ENCODE data around the gene ABHD14A. TPM values are rescaled to one million over a fixed set of nuclear protein-coding genes. Genes with fewer than 3 reads are reported as not detected.

The ABHD14A gene
- total and polyA plus RNA-seq, 2 of the 13 experiments (the other 11 are each of a cell fraction or from before 2014, with no cell fraction given), result 29.5 to 46.9 TPM

DNA sequence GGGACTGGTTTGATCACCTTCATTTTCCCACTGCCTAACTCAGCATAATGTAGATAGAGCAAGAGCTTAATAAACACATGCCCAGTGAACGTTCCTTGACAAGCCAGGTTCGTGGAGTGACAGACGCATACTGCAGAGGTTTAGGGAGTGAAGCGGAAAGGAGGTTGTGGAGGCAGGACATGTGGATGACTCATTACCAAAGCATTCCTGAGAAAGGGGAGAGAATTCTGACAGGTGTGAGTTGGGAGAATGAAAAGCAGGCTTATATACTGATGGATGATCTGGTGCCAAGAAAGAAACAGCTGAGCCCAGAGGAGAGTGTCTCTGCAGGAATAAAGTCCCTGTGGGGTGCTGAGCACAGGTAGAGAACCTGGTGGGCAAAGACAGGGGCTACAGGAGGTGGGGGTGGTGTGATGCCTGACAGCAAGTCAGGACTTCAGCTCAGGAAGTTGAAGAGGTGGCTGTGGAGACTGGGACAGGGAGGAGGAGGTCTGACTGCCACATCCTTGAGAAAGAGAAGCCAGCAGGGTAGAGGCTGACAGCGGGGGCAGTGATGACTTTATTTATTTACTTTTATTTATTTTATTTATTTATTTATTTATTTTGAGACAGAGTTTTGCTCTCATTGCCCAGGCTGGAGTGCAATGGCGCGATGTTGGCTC lies 23.2 kb downstream of the ABHD14A start (continued):
- TF ChIP-seq, protein P1, sequence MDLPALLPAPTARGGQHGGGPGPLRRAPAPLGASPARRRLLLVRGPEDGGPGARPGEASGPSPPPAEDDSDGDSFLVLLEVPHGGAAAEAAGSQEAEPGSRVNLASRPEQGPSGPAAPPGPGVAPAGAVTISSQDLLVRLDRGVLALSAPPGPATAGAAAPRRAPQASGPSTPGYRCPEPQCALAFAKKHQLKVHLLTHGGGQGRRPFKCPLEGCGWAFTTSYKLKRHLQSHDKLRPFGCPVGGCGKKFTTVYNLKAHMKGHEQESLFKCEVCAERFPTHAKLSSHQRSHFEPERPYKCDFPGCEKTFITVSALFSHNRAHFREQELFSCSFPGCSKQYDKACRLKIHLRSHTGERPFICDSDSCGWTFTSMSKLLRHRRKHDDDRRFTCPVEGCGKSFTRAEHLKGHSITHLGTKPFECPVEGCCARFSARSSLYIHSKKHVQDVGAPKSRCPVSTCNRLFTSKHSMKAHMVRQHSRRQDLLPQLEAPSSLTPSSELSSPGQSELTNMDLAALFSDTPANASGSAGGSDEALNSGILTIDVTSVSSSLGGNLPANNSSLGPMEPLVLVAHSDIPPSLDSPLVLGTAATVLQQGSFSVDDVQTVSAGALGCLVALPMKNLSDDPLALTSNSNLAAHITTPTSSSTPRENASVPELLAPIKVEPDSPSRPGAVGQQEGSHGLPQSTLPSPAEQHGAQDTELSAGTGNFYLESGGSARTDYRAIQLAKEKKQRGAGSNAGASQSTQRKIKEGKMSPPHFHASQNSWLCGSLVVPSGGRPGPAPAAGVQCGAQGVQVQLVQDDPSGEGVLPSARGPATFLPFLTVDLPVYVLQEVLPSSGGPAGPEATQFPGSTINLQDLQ (CRISPR knock-in tag; IDR thresholded peaks at IDR 0.05), result no peak
- TF ChIP-seq, protein P2, sequence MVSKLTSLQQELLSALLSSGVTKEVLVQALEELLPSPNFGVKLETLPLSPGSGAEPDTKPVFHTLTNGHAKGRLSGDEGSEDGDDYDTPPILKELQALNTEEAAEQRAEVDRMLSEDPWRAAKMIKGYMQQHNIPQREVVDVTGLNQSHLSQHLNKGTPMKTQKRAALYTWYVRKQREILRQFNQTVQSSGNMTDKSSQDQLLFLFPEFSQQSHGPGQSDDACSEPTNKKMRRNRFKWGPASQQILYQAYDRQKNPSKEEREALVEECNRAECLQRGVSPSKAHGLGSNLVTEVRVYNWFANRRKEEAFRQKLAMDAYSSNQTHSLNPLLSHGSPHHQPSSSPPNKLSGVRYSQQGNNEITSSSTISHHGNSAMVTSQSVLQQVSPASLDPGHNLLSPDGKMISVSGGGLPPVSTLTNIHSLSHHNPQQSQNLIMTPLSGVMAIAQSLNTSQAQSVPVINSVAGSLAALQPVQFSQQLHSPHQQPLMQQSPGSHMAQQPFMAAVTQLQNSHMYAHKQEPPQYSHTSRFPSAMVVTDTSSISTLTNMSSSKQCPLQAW (CRISPR knock-in tag; IDR thresholded peaks at IDR 0.05), result no peak
- TF ChIP-seq, protein P3, sequence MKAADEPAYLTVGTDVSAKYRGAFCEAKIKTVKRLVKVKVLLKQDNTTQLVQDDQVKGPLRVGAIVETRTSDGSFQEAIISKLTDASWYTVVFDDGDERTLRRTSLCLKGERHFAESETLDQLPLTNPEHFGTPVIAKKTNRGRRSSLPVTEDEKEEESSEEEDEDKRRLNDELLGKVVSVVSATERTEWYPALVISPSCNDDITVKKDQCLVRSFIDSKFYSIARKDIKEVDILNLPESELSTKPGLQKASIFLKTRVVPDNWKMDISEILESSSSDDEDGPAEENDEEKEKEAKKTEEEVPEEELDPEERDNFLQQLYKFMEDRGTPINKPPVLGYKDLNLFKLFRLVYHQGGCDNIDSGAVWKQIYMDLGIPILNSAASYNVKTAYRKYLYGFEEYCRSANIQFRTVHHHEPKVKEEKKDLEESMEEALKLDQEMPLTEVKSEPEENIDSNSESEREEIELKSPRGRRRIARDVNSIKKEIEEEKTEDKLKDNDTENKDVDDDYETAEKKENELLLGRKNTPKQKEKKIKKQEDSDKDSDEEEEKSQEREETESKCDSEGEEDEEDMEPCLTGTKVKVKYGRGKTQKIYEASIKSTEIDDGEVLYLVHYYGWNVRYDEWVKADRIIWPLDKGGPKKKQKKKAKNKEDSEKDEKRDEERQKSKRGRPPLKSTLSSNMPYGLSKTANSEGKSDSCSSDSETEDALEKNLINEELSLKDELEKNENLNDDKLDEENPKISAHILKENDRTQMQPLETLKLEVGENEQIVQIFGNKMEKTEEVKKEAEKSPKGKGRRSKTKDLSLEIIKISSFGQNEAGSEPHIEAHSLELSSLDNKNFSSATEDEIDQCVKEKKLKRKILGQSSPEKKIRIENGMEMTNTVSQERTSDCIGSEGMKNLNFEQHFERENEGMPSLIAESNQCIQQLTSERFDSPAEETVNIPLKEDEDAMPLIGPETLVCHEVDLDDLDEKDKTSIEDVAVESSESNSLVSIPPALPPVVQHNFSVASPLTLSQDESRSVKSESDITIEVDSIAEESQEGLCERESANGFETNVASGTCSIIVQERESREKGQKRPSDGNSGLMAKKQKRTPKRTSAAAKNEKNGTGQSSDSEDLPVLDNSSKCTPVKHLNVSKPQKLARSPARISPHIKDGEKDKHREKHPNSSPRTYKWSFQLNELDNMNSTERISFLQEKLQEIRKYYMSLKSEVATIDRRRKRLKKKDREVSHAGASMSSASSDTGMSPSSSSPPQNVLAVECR (CRISPR knock-in tag; IDR thresholded peaks at IDR 0.05; ENCODE audit: borderline replicate concordance), result 0 out of 2 replicates have a peak, but pooled peaks have one; percentile 17
- peak; percentile 57 for TF ChIP-seq TEAD3 (CRISPR knock-in tag; optimal IDR thresholded peaks at IDR 0.05; ENCODE audit: borderline replicate concordance)
- peak; percentile 7; the same call in 1 of the 2 replicates for TF ChIP-seq ZMYM3 (CRISPR knock-in tag; IDR thresholded peaks at IDR 0.05)
- TF ChIP-seq GABPA (IDR thresholded peaks at IDR 0.05; ENCODE audit: low read depth, low read length), result no peak
- peak; percentile 35; the same call in 1 of the 2 replicates for TF ChIP-seq GABPA (CRISPR knock-in tag; IDR thresholded peaks at IDR 0.05; ENCODE audit: low read depth)
- TF ChIP-seq ZNF446 (CRISPR knock-in tag; IDR thresholded peaks at IDR 0.05), result no peak
- TF ChIP-seq LCORL (IDR thresholded peaks at IDR 0.05), result no peak
- TF ChIP-seq LCORL (CRISPR knock-in tag; IDR thresholded peaks at IDR 0.05), result 0 out of 2 replicates have a peak, but pooled peaks have one; percentile 23
- TF ChIP-seq JUNB (CRISPR knock-in tag; IDR thresholded peaks at IDR 0.05; ENCODE audit: borderline replicate concordance), result peak; percentile 64; the same call in 1 of the 2 replicates

Measured in HepG2 (cell line).